ENCODE results near the gene PRPF8. TPM values are rescaled to one million over a fixed set of nuclear protein-coding genes. Genes with fewer than 3 reads are reported as not detected.

Gene PRPF8
- total RNA-seq, 4 donors from 2014 or later: 141 to 187 (median 163) TPM

DNA sequence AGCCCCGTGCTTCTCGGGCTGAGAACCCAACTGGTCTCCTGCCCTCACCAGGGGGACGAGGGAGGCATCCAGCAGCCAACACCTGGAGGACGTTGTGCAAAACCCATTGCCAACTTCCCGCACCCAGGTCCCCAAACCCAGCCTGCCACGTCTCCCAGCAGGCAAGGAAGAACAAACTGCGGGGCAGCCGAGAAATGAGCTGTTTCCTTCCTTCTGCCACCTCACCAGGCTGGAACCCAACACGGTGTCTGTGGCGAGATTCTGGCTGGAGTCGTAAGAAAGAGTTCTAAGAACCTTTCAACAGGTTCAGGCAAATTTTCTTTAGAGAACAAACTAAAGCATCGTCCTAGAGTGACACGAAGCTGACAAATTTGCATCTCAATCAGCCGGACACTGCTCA lies 59.6 kb downstream of the PRPF8 start:
- H3K9me3 ChIP-seq: no peaks in the 10 kb centered on the region
- peaks cover 18 to 38% (median 33%) of the 10 kb centered on the region in 4 donors for H3K4me1 ChIP-seq
- no peak for DNase-seq (ENCODE audit: extremely low spot score)
- no peaks in the 10 kb centered on the region for H3K27me3 ChIP-seq
- 83% methylated on average over 11 of the region's 14 CpGs for whole genome bisulfite sequencing
- H3K4me3 ChIP-seq: no peak overlapping the region
- peaks cover 0 to 11% (median 3%) of the 10 kb centered on the region in 4 donors for H3K36me3 ChIP-seq
- intact Hi-C loops (cut with DNase I): no loop called here
- TF ChIP-seq, protein P1, sequence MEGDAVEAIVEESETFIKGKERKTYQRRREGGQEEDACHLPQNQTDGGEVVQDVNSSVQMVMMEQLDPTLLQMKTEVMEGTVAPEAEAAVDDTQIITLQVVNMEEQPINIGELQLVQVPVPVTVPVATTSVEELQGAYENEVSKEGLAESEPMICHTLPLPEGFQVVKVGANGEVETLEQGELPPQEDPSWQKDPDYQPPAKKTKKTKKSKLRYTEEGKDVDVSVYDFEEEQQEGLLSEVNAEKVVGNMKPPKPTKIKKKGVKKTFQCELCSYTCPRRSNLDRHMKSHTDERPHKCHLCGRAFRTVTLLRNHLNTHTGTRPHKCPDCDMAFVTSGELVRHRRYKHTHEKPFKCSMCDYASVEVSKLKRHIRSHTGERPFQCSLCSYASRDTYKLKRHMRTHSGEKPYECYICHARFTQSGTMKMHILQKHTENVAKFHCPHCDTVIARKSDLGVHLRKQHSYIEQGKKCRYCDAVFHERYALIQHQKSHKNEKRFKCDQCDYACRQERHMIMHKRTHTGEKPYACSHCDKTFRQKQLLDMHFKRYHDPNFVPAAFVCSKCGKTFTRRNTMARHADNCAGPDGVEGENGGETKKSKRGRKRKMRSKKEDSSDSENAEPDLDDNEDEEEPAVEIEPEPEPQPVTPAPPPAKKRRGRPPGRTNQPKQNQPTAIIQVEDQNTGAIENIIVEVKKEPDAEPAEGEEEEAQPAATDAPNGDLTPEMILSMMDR (IDR thresholded peaks at IDR 0.05): no peak
- TF ChIP-seq POLR2AphosphoS5 (IDR thresholded peaks at IDR 0.05) (no peak), POLR2A (IDR thresholded peaks at IDR 0.05; ENCODE audit: low read depth) (no peak), EP300 (IDR thresholded peaks at IDR 0.05) (no peak)
- no peak overlapping the region for H3K27ac ChIP-seq (replicated peaks in 1 of 4)

DNA sequence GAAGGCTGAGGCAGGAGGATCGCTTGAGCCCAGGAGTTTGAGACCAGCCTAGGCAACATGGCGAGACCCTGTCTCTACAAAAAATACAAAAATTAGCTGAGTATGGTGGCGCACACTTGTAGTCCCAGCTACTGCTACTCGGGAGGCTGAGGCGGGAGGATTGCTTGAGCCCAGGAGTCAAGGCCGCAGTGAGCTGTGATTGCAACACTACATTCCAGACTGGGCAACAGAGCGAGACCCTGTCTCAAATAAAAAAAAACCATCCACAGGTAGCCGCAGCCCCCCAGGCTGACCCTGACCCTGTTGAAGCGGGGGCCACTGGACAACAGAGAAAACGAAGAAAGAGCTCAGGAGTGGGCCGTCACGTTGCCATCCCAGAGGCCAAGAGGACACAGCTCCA lies 60.0 kb downstream of the PRPF8 start:
- H3K4me3 ChIP-seq: no peak overlapping the region
- 86% methylated on average over 12 of the region's 12 CpGs for WGBS
- intact Hi-C loops (cut with DNase I): no loop called here
- TF ChIP-seq EP300 (IDR thresholded peaks at IDR 0.05) (no peak), POLR2AphosphoS5 (IDR thresholded peaks at IDR 0.05) (no peak), POLR2A (IDR thresholded peaks at IDR 0.05; ENCODE audit: low read depth) (no peak)
- TF ChIP-seq, protein P1 (IDR thresholded peaks at IDR 0.05): no peak
- H3K27me3 ChIP-seq: no peaks in the 10 kb centered on the region
- peaks cover 0 to 11% (median 3%) of the 10 kb centered on the region in 4 donors for H3K36me3 ChIP-seq
- no peak overlapping the region for H3K27ac ChIP-seq (replicated peaks in 1 of 4)
- peaks cover 14 to 34% (median 29%) of the 10 kb centered on the region in 4 donors for H3K4me1 ChIP-seq
- DNase-seq (ENCODE audit: extremely low spot score): no peak
- no peaks in the 10 kb centered on the region for H3K9me3 ChIP-seq

DNA sequence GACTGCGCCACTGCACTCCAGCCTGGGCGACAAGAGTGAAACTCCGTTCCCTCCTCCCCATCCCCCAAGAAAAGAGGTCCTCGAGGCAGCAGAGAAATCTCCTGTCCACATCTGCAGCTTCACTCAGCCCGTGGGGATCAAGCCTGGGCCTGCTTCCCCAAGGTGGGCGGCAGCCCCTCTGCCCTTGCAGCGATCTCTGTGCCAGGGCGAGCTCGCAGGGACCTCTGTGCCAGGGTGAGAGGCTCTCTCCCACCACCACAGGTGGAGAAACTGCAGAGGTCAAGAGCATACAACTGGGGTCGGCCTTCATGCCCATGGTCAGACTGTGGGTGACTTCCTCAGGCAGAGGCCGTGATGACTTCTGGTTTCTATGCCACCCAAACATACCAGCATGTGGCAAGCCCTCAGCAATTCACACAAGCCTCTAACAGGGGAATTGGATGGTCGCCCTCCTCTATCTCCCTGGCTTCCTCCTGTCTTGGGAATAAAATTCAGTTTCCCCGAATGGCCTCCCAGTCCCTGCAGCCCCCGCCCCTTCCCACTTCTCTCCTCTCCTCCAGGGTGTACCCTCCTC lies 61.5 kb downstream of the PRPF8 start:
- Histone ChIP-seq H3K36me3 (peaks cover 0 to 11% (median 5%) of the 10 kb centered on the region in 4 donors), H3K27ac (replicated peaks in 1 of 4) (no peak overlapping the region), H3K27me3 (no peaks in the 10 kb centered on the region), H3K4me3 (no peak overlapping the region), H3K4me1 (peaks cover 13 to 33% (median 22%) of the 10 kb centered on the region in 4 donors), H3K9me3 (no peaks in the 10 kb centered on the region)
- intact Hi-C loops (cut with DNase I): no loop called here
- DNase-seq (ENCODE audit: extremely low spot score): no peak
- TF ChIP-seq POLR2AphosphoS5 (IDR thresholded peaks at IDR 0.05) (no peak), EP300 (IDR thresholded peaks at IDR 0.05) (no peak)
- 87% methylated on average over 9 of the region's 14 CpGs for WGBS

- Histone ChIP-seq H3K27ac (replicated peaks in 1 of 4) (no peak overlapping the region), H3K9me3 (no peaks in the 10 kb centered on the region), H3K4me3 (no peak overlapping the region), H3K4me1 (peaks cover 0 to 23% (median 7%) of the 10 kb centered on the region in 4 donors), H3K27me3 (no peaks in the 10 kb centered on the region), H3K36me3 (peaks cover 0 to 25% (median 5%) of the 10 kb centered on the region in 4 donors)
- intact Hi-C loops (cut with DNase I): no loop called here
- DNase-seq (ENCODE audit: extremely low spot score): no peak
- TF ChIP-seq, protein P1 (IDR thresholded peaks at IDR 0.05): no peak
- TF ChIP-seq POLR2AphosphoS5 (IDR thresholded peaks at IDR 0.05) (no peak), POLR2A (IDR thresholded peaks at IDR 0.05; ENCODE audit: low read depth) (no peak), EP300 (IDR thresholded peaks at IDR 0.05) (no peak)
- WGBS: 84% methylated on average over 21 of the region's 22 CpGs
These were observed 63.3 kb downstream of the PRPF8 start for GRCh38 chr17:1621273-1621954.

DNA sequence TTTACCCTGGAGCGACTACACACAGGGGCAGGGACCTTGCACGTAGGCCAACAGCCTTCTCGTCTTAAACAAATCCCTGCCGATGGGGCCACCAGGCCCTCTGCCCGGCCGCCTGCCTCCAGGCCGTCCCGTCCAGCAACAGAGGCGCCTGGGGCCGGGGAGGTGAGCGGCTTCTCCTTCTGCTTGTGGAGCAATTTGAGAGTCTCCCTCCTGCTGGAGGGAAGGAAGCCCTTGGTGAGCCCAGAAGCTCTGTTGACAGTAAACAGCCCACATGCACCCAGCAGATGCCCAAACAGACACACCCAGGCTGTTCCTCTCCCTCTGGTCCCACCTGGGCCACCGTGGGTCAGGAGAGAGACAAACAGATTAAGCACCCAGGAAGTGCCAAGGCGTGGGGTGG lies 64.2 kb downstream of the PRPF8 start:
- Histone ChIP-seq H3K27me3 (no peaks in the 10 kb centered on the region), H3K4me1 (peaks cover 0 to 19% (median 2%) of the 10 kb centered on the region in 4 donors), H3K9me3 (no peaks in the 10 kb centered on the region), H3K27ac (replicated peaks in 1 of 4) (no peak overlapping the region), H3K36me3 (peaks cover 0 to 29% (median 5%) of the 10 kb centered on the region in 4 donors), H3K4me3 (no peak overlapping the region)
- WGBS: 80% methylated on average over 12 of the region's 13 CpGs
- TF ChIP-seq POLR2AphosphoS5 (IDR thresholded peaks at IDR 0.05) (no peak), EP300 (IDR thresholded peaks at IDR 0.05) (no peak), POLR2A (IDR thresholded peaks at IDR 0.05; ENCODE audit: low read depth) (no peak)
- TF ChIP-seq, protein P1 (IDR thresholded peaks at IDR 0.05): no peak
- intact Hi-C loops (cut with DNase I): no loop called here
- DNase-seq (ENCODE audit: extremely low spot score): no peak

Measured in esophagus muscularis mucosa (tissue), 4 donors.